C4-2B (cell line): Measurements from ENCODE around the gene SSBP2.
A peak's percentile ranks its signal among the peaks of the same experiment; 100 is the strongest.

ENCODE experiments used
- H3K27ac ChIP-seq: fragments of 450-650 bp; 2 replicates; pipeline ENCODE4 v1.5.1; 2017
- CTCF ChIP-seq: fragments of 450-650 bp; conservative IDR thresholded peaks from 2 replicates; pipeline ENCODE4 v1.5.1; 2017; ENCODE audit warnings: mild to moderate bottlenecking
- ZFX ChIP-seq: fragments of 450-650 bp; IDR thresholded peaks from 2 replicates; pipeline ENCODE4 v1.6.1; 2017

The SSBP2 gene

GRCh38 chr5:81786991-81787390 lies 36.1 kb upstream of the SSBP2 start:
- H3K27ac ChIP-seq = no peak overlapping the region
- TF ChIP-seq ZFX = no peak
- TF ChIP-seq CTCF = no peak

- H3K27ac ChIP-seq = no peak overlapping the region
- no peak for TF ChIP-seq ZFX
These were observed 35.6 kb upstream of the SSBP2 start for GRCh38 chr5:81786496-81786895.

- TF ChIP-seq ZFX (no peak), CTCF (peak; percentile 19)
- H3K27ac ChIP-seq = no peak overlapping the region
These were observed 34.4 kb upstream of the SSBP2 start for GRCh38 chr5:81785322-81785721.

GRCh38 chr5:81783401-81783800 lies 32.5 kb upstream of the SSBP2 start:
- H3K27ac ChIP-seq = no peak overlapping the region
- no peak for TF ChIP-seq ZFX

- TF ChIP-seq ZFX = no peak
- TF ChIP-seq CTCF = no peak
These were observed 31.9 kb upstream of the SSBP2 start for GRCh38 chr5:81782811-81783210.

GRCh38 chr5:81779916-81780266 lies 29.0 kb upstream of the SSBP2 start:
- no peak for TF ChIP-seq ZFX
- no peak for TF ChIP-seq CTCF
- no peak overlapping the region for H3K27ac ChIP-seq

More at GRCh38 chr5:81782811-81783210, 31.9 kb upstream of the SSBP2 start:
- no peak overlapping the region for H3K27ac ChIP-seq

- H3K27ac ChIP-seq = peak overlapping the region; percentile 59
- no peak for TF ChIP-seq ZFX
- TF ChIP-seq CTCF = no peak
These were observed 28.4 kb upstream of the SSBP2 start for GRCh38 chr5:81779125-81779915.

- H3K27ac ChIP-seq = peak overlapping the region; percentile 59
- TF ChIP-seq ZFX (no peak), CTCF (no peak)
These were observed 27.7 kb upstream of the SSBP2 start for GRCh38 chr5:81778642-81779041.
